NCI-H2196 treated with DMSO at 0.1 percent for 48 hours (cell line): ENCODE measurements around the gene VASN.
"Not testable (repeated sequence)": the region's sequence is repeated elsewhere in the genome, so short reads cannot be mapped to it uniquely, and the experiment has no call there.

Experiments used
- DNase-seq: peaks from one replicate; lab custom pipeline; 2025; ENCODE audit not compliant: unreplicated experiment; lab: John Stamatoyannopoulos, UW

VASN gene

GRCh38 chr16:4336701-4337539 is 34.7 kb upstream of the VASN start:
- no peak for DNase-seq

GRCh38 chr16:4337540-4338088 is 34.0 kb upstream of the VASN start:
- DNase-seq: no peak

GRCh38 chr16:4338125-4338582 is 33.5 kb upstream of the VASN start:
- DNase-seq: no peak

GRCh38 chr16:4338712-4339299 is 32.8 kb upstream of the VASN start:
- DNase-seq: no peak

- DNase-seq: no peak
Observed at GRCh38 chr16:4339455-4339854, 32.2 kb upstream of the VASN start.

GRCh38 chr16:4339909-4340308 is 31.7 kb upstream of the VASN start:
- no peak for DNase-seq

- no peak for DNase-seq
Observed at GRCh38 chr16:4340443-4340842, 31.2 kb upstream of the VASN start.

- no peak for DNase-seq
Observed at GRCh38 chr16:4341250-4341649, 30.4 kb upstream of the VASN start.

- DNase-seq: no peak
Observed at GRCh38 chr16:4342866-4343744, 28.5 kb upstream of the VASN start.

GRCh38 chr16:4344300-4344982 is 27.2 kb upstream of the VASN start:
- DNase-seq: not testable (repeated sequence)

GRCh38 chr16:4344983-4345835 is 26.4 kb upstream of the VASN start:
- DNase-seq: peak; percentile 28

- DNase-seq: peak; percentile 17
Observed at GRCh38 chr16:4345836-4346781, 25.5 kb upstream of the VASN start.

GRCh38 chr16:4347010-4347409 is 24.6 kb upstream of the VASN start:
- no peak for DNase-seq

GRCh38 chr16:4347765-4348509 is 23.7 kb upstream of the VASN start:
- no peak for DNase-seq

- DNase-seq: no peak
Observed at GRCh38 chr16:4349332-4349731, 22.3 kb upstream of the VASN start.

- DNase-seq: no peak
Observed at GRCh38 chr16:4350365-4350786, 21.3 kb upstream of the VASN start.

- DNase-seq: peak; percentile 88
Observed at GRCh38 chr16:4350787-4351659, 20.6 kb upstream of the VASN start, which contains the start of gene PAM16. TSS of gene PAM16 (minus strand) at chr16:4351321. CDS start at chr16:4351234, 87 bp downstream.
